GM19463 (cell line): ENCODE measurements around the gene OR4F15.
"Not testable (repeated sequence)": the region's sequence is repeated elsewhere in the genome, so short reads cannot be mapped to it uniquely, and the experiment has no call there.

Source experiments
- ATAC-seq: cut with Tn5 transposase; IDR thresholded peaks from one replicate; pipeline ENCODE4 v1.9.1; 2021; ENCODE audit warnings: mild to moderate bottlenecking, moderate library complexity; ENCODE audit not compliant: unreplicated experiment

OR4F15 gene

GRCh38 chr15:101811902-101812301 is at the start of gene OR4F15:
OR4F15 (plus strand) TSS chr15:101812202; CDS start chr15:101818187, 5,985 bp downstream.
- ATAC-seq: no peak

- ATAC-seq: not testable (repeated sequence)
These were observed 47.2 kb upstream of the OR4F15 start for GRCh38 chr15:101764669-101765339.

- ATAC-seq: not testable (repeated sequence)
These were observed 46.7 kb upstream of the OR4F15 start for GRCh38 chr15:101765340-101765671.

GRCh38 chr15:101765772-101766456 is 46.1 kb upstream of the OR4F15 start:
- no peak for ATAC-seq

- ATAC-seq: not testable (repeated sequence)
These were observed 44.8 kb upstream of the OR4F15 start for GRCh38 chr15:101767083-101767640.

- ATAC-seq: no peak
These were observed 39.1 kb upstream of the OR4F15 start for GRCh38 chr15:101772921-101773320.

- no peak for ATAC-seq
These were observed 38.4 kb upstream of the OR4F15 start for GRCh38 chr15:101773496-101774100.

- ATAC-seq: no peak
These were observed 36.9 kb upstream of the OR4F15 start for GRCh38 chr15:101775136-101775535.

- not testable (repeated sequence) for ATAC-seq
These were observed 33.4 kb upstream of the OR4F15 start for GRCh38 chr15:101778576-101778975.

GRCh38 chr15:101780225-101780624 is 31.8 kb upstream of the OR4F15 start:
- not testable (repeated sequence) for ATAC-seq

- ATAC-seq: no peak
These were observed 30.1 kb upstream of the OR4F15 start for GRCh38 chr15:101781928-101782327.

GRCh38 chr15:101784644-101785043 is 27.4 kb upstream of the OR4F15 start:
- no peak for ATAC-seq

- not testable (repeated sequence) for ATAC-seq
These were observed 25.6 kb upstream of the OR4F15 start for GRCh38 chr15:101786422-101786821.

- not testable (repeated sequence) for ATAC-seq
These were observed 24.0 kb upstream of the OR4F15 start for GRCh38 chr15:101788001-101788400.

GRCh38 chr15:101788503-101789269 is 23.3 kb upstream of the OR4F15 start:
- not testable (repeated sequence) for ATAC-seq

- not testable (repeated sequence) for ATAC-seq
These were observed 21.3 kb upstream of the OR4F15 start for GRCh38 chr15:101790748-101791147.

- ATAC-seq: not testable (repeated sequence)
These were observed 18.0 kb upstream of the OR4F15 start for GRCh38 chr15:101793981-101794380.

GRCh38 chr15:101795455-101795854 is 16.5 kb upstream of the OR4F15 start:
- ATAC-seq: no peak

GRCh38 chr15:101799665-101800064 is 12.3 kb upstream of the OR4F15 start:
- ATAC-seq: no peak

- no peak for ATAC-seq
These were observed 11.0 kb upstream of the OR4F15 start for GRCh38 chr15:101801048-101801447.

- no peak for ATAC-seq
These were observed 8.8 kb upstream of the OR4F15 start, which contains the start of gene OR4F6 for GRCh38 chr15:101803209-101803608. OR4F6 (plus strand) TSS chr15:101803509; CDS start chr15:101805720, 2,211 bp downstream.
